RWPE1 (cell line): Measurements from ENCODE around the gene GRK6.

Experiments used
- CTCF ChIA-PET: fragments of 350-600 bp; sonication (Branson Sonifier 250); formaldehyde crosslinking; extraction: SDS; loops from one replicate; lab custom pipeline; 2021; lab: Yijun Ruan, JAX
- POLR2A ChIA-PET: fragments of 400-600 bp; formaldehyde crosslinking; extraction: SDS; loops from one replicate; lab custom pipeline; 2020; ENCODE audit warnings: antibody characterized with exemption; ENCODE audit not compliant: low non-redundant PET; lab: Yijun Ruan, JAX
- DNase-seq: peaks from one replicate; pipeline ENCODE4 v3.0.0; 2012; ENCODE audit warnings: low spot score
- H3K27ac ChIP-seq: fragments of 450-650 bp; 2 replicates; pipeline ENCODE4 v1.5.1; 2017
- TF ChIP-seq, protein P1 (sequence below): fragments of 450-650 bp; conservative IDR thresholded peaks from 2 replicates; pipeline ENCODE4 v1.5.1; 2017; ENCODE audit warnings: low read depth, mild to moderate bottlenecking

The GRK6 gene

DNA sequence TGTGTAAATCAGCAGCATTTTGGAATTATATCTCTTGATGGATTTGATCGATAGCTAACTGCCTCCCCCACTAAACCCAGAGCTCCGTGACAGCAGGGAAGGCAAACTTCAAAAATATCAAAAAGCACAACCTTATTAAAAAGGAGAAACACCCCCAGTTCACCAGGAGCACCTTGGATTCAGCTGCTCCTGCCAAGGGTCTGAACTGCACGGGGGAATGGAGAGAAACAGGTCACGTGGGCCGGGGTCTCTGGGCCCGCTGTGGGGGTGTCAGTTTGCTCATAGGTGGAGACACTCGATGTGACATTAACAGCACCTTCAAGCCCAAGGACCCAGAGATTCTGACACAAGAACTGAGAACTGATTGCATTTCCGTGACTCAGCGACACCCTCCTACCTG, 43.3 kb upstream of the GRK6 start:
- ChIA-PET POLR2A (no interaction called here), CTCF (interaction anchor here (1.0 to 1.3 kb wide), 4 partner anchors 12 to 63 kb away, joined by 3 to 11 read pairs (median 7); no protein-coding TSS in a partner anchor)
- TF ChIP-seq, protein P1, sequence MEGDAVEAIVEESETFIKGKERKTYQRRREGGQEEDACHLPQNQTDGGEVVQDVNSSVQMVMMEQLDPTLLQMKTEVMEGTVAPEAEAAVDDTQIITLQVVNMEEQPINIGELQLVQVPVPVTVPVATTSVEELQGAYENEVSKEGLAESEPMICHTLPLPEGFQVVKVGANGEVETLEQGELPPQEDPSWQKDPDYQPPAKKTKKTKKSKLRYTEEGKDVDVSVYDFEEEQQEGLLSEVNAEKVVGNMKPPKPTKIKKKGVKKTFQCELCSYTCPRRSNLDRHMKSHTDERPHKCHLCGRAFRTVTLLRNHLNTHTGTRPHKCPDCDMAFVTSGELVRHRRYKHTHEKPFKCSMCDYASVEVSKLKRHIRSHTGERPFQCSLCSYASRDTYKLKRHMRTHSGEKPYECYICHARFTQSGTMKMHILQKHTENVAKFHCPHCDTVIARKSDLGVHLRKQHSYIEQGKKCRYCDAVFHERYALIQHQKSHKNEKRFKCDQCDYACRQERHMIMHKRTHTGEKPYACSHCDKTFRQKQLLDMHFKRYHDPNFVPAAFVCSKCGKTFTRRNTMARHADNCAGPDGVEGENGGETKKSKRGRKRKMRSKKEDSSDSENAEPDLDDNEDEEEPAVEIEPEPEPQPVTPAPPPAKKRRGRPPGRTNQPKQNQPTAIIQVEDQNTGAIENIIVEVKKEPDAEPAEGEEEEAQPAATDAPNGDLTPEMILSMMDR, result no peak
- no peak for DNase-seq
- no peak overlapping the region for H3K27ac ChIP-seq

DNA sequence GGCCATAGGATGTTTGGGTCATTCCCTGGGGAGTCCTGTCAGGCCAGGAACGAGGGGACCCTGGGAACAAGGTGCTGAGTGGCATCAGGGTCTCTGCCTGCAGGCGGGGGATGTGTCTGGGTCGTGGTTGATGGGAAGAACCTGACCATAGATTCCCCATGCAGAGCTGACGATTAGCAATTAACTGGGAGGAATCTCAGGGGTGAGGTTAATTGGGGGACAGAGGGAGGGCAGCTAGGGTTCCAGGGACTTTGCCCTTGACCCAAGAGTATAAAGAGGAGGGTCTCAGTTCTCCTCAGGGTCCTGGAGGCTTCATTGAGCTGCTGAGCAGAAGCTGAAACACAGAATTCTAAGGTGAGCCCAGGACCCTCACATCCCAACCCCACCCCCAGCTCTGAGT, 42.3 kb upstream of the GRK6 start, which contains the start of gene SLC34A1:
SLC34A1 (plus strand) TSS at position 301 of the 400 bp plus-strand sequence. CDS start 1,308 bp downstream, outside the sequence.
- no peak for DNase-seq
- no peak within 1 kb of the TSS for H3K27ac ChIP-seq
- TF ChIP-seq, protein P1, result no peak
- POLR2A ChIA-PET, result no interaction called here
- CTCF ChIA-PET, result interaction anchor here (0.7 kb wide), 1 partner anchor 13 kb away, joined by 3 read pairs; no protein-coding TSS in a partner anchor

DNA sequence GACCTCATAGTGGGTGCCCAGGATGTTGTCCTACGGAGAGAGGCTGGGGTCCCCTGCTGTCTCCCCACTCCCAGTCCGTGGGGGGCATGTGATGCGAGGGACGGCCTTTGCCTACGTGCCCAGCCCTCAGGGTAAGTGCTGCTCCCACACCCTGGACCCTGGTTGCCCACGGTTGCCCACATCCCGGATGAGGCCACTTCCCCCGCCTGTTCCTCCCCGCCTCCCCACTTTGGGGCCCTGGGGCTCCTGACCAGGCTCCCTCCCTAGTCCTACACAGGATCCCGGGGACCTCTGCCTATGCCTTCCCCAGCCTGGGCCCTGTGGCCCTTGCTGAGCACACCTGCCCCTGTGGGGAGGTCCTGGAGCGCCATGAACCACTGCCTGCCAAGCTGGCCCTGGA, 40.8 kb upstream of the GRK6 start:
- no peak overlapping the region for H3K27ac ChIP-seq
- ChIA-PET POLR2A (no interaction called here), CTCF (interaction anchor here (0.7 to 1.6 kb wide), 3 partner anchors 12 to 118 kb away, joined by 3 to 4 read pairs (median 3); no protein-coding TSS in a partner anchor)
- TF ChIP-seq, protein P1, result no peak
- DNase-seq, result no peak

DNA sequence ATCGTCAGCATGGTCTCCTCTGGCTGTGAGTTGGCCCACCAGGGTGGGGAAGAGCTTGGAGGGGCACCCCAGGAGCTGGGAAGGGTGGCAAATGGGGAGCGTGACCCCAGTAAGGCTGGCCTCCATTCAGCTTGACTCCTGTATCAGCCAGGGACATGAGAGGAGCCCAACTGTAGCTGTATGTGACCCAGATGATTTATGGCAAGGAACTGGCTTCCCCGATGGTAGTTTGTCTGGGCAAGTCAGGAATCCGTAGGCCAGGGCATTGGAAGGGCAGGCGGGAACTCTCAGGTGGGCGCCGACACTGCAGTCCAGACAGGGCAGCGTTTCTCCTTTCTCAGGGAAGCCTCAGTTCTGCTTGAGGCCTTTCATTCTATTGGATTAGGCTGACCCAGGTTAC, 39.9 kb upstream of the GRK6 start:
- TF ChIP-seq, protein P1, result no peak
- no peak overlapping the region for H3K27ac ChIP-seq
- ChIA-PET POLR2A (no interaction called here), CTCF (interaction anchor here (0.7 to 1.6 kb wide), 4 partner anchors 13 to 17 kb away, joined by 3 to 4 read pairs (median 4); no protein-coding TSS in a partner anchor)
- DNase-seq, result no peak

DNA sequence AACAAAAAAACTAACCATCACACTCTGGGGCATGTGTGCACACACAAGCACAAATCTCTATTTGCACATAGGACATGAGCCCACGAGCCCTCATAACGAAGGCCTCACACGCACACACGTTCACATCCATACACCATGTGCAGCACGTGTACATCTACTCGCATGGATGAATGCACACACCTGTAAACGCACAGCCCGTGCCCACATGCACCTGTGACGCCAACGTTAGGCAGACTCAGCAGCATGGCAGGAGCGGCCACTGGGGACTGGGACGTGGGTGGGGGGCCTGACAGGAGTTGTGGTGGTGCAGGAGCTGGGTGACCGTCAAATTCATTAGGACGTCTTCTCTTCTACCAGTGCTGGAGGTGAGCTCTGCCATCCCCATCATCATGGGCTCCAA, 39.1 kb upstream of the GRK6 start:
- CTCF ChIA-PET, result interaction anchor here (1.2 kb wide), 1 partner anchor 21 kb away, joined by 3 read pairs; no protein-coding TSS in a partner anchor
- no peak for DNase-seq
- H3K27ac ChIP-seq, result peak overlapping the region; percentile 99
- TF ChIP-seq, protein P1, result no peak
- POLR2A ChIA-PET, result no interaction called here

DNA sequence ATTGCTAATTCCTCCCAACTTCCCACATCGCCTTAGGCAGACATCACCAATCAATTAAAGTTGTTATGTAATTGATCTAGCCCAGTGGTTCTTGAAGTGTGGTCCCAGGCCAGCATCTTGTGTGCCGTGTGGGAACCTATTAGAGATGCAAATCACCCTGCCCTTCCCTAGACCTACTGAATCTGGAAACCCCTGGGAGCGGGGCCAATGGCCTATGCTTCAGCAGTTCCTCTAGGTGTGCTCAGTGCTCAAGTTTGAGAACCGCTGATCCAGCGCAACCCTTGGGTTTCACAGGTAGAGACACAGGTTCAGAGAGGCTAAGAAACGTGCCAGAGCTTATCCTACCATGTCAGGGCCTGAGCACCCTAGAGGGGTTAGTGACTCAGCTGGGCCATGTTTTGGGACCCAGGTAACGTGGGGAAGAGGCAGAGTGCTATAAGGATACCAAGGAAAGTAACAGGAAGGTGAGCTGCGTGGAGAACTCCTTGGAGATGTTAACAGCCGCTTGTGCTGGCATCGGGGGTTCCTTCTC, 37.9 kb upstream of the GRK6 start:
- TF ChIP-seq, protein P1, result no peak
- peak overlapping the region; percentile 99 for H3K27ac ChIP-seq
- DNase-seq, result peak; percentile 67
- CTCF ChIA-PET, result interaction anchor here (1.2 to 7.4 kb wide), 6 partner anchors 15 to 107 kb away, joined by 3 to 162 read pairs (median 21); partner anchors contain the start of gene PFN3
- POLR2A ChIA-PET, result interaction anchor here (0.6 to 2.5 kb wide), 3 partner anchors 11 to 67 kb away, joined by 3 to 15 read pairs (median 3); no protein-coding TSS in a partner anchor
